ENCODE measurements around the gene TMEM132A. TPM values are rescaled to one million over a fixed set of nuclear protein-coding genes. Genes with fewer than 3 reads are reported as not detected.

The TMEM132A gene
- total and polyA plus RNA-seq, 9 of the 15 experiments (the other 6 are each of a cell fraction or from before 2014, with no cell fraction given): 0.04 to 1.1 (median 0.18) TPM; not detected in 4

DNA sequence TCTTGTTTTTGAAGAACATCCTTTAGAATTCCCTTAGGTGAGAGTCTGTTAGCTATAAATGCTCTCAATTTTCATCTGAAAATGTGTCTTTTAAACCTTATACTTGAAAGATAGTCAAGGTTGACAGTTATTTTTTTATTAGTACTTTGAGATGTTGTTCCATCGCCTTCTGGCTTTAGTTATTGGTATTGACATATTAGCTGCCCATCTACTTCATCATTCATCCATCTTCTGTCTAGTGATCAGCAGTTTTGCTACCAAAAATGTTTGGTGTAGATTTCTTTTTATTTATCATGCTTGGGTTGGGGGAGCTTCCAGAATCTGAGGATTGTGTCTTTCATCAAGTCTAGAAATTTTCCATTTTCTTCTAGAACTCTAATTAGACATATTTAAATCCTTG lies 44.0 kb downstream of the TMEM132A start (continued):
- TF ChIP-seq, protein P1, sequence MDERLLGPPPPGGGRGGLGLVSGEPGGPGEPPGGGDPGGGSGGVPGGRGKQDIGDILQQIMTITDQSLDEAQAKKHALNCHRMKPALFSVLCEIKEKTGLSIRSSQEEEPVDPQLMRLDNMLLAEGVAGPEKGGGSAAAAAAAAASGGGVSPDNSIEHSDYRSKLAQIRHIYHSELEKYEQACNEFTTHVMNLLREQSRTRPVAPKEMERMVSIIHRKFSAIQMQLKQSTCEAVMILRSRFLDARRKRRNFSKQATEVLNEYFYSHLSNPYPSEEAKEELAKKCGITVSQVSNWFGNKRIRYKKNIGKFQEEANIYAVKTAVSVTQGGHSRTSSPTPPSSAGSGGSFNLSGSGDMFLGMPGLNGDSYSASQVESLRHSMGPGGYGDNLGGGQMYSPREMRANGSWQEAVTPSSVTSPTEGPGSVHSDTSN (CRISPR knock-in tag; IDR thresholded peaks at IDR 0.05; ENCODE audit: low read depth): no peak
- TF ChIP-seq, protein P1 (tag; conservative IDR thresholded peaks at IDR 0.05; ENCODE audit: low read depth): peak; percentile 45; the same call in 1 of the 2 replicates
- TF ChIP-seq HDAC1 (IDR thresholded peaks at IDR 0.05) (no peak), TRIM28 (IDR thresholded peaks at IDR 0.05) (peak; percentile 54; the same call in 1 of the 2 replicates), PHF20 (IDR thresholded peaks at IDR 0.05; ENCODE audit: partially characterized antibody) (no peak), RFX1 (IDR thresholded peaks at IDR 0.05) (no peak), ZNF324 (CRISPR knock-in tag; IDR thresholded peaks at IDR 0.05) (no peak), SUPT5H (IDR thresholded peaks at IDR 0.05) (no peak), MEIS2 (IDR thresholded peaks at IDR 0.05; ENCODE audit: partially characterized antibody) (peak; percentile 6), SRF (CRISPR knock-in tag; IDR thresholded peaks at IDR 0.05) (no peak), ELF1 (tag; IDR thresholded peaks at IDR 0.05) (no peak), ZNF764 (CRISPR knock-in tag; IDR thresholded peaks at IDR 0.05; ENCODE audit: low read depth) (no peak), DPF2 (IDR thresholded peaks at IDR 0.05) (no peak), YY1 (IDR thresholded peaks at IDR 0.05; ENCODE audit: borderline replicate concordance in 1 of 3, control insufficient read depth in 1 of 3, extremely low read depth in 1 of 3, insufficient read depth in 3 of 3, insufficient read length in 1 of 3, insufficient replicate concordance in 2 of 3, low read depth in 1 of 3, low read length in 2 of 3) (no peak), ZNF696 (CRISPR knock-in tag; conservative IDR thresholded peaks at IDR 0.05) (no peak), POLR2AphosphoS5 (IDR thresholded peaks at IDR 0.05; ENCODE audit: control insufficient read depth, insufficient read depth, low read depth, low read length) (no peak)
- TF ChIP-seq, protein P2, sequence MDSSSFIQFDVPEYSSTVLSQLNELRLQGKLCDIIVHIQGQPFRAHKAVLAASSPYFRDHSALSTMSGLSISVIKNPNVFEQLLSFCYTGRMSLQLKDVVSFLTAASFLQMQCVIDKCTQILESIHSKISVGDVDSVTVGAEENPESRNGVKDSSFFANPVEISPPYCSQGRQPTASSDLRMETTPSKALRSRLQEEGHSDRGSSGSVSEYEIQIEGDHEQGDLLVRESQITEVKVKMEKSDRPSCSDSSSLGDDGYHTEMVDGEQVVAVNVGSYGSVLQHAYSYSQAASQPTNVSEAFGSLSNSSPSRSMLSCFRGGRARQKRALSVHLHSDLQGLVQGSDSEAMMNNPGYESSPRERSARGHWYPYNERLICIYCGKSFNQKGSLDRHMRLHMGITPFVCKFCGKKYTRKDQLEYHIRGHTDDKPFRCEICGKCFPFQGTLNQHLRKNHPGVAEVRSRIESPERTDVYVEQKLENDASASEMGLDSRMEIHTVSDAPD (CRISPR knock-in tag; IDR thresholded peaks at IDR 0.05): no peak
- TF ChIP-seq, protein P3, sequence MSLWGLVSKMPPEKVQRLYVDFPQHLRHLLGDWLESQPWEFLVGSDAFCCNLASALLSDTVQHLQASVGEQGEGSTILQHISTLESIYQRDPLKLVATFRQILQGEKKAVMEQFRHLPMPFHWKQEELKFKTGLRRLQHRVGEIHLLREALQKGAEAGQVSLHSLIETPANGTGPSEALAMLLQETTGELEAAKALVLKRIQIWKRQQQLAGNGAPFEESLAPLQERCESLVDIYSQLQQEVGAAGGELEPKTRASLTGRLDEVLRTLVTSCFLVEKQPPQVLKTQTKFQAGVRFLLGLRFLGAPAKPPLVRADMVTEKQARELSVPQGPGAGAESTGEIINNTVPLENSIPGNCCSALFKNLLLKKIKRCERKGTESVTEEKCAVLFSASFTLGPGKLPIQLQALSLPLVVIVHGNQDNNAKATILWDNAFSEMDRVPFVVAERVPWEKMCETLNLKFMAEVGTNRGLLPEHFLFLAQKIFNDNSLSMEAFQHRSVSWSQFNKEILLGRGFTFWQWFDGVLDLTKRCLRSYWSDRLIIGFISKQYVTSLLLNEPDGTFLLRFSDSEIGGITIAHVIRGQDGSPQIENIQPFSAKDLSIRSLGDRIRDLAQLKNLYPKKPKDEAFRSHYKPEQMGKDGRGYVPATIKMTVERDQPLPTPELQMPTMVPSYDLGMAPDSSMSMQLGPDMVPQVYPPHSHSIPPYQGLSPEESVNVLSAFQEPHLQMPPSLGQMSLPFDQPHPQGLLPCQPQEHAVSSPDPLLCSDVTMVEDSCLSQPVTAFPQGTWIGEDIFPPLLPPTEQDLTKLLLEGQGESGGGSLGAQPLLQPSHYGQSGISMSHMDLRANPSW (CRISPR knock-in tag; IDR thresholded peaks at IDR 0.05): no peak
